GM10847 (cell line): ENCODE results near the gene AKR7A3.
A peak's percentile ranks its signal among the peaks of the same experiment; 100 is the strongest.

Experiments used
- POLR2A ChIP-seq: IDR thresholded peaks from 2 replicates; pipeline ENCODE4 v1.6.1; 2011; ENCODE audit not compliant: insufficient read length; ENCODE audit errors: extremely low read depth

AKR7A3 gene

DNA sequence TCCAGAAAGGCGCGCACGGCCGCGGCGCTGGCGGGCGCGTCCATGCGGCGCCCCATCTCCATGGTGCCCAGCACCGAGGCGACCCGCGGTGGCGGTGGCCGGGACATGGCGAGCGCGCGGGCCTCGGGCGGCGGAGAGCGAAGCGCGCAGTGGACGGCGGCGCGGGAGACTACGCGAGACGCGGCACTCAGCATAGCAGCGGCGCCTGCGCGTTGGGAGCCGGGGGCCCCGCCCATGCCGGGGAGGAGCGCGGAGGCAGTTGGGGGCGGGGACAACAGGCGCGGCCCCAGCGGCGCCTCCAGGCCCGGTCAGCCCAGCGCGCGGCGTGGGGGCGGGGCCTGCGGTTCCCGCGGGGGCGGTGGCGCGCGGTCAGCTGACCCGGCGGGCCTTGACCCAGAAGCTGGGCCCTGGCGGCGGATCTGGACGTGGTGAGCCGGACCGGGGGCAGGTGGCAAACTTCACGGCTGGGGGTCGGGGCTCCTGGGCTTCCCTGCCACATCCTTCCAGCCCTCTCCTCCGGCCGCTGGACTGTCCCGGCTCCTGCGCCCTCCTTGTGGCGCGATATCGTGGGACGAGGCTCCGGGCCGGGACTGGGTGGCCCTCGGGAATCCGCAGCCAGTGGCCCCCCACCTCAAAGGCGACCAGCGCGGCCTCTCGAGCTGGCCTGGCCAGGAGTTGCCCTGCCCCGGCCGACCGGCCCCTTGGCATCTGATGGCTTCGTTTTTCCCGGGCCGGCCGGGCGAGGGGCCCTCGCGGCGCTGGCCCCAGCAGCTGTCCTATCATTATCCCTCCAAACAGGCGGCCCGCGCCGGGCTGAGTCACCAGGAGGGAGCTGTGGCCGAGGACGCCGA lies 23.6 kb upstream of the AKR7A3 start, which contains the start of the genes AKR7A2 and SLC66A1:
AKR7A2 (minus strand) TSS at position 214 of the 851 bp plus-strand sequence; CDS start at position 194, 20 bp downstream.
SLC66A1 (plus strand) TSS at position 396 of the 851 bp plus-strand sequence. CDS start 5,352 bp downstream, outside the sequence.
- peak; percentile 77 for TF ChIP-seq POLR2A

GRCh38 chr1:19311503-19311930 lies 22.9 kb upstream of the AKR7A3 start:
- no peak for TF ChIP-seq POLR2A

GRCh38 chr1:19310720-19311502 lies 22.3 kb upstream of the AKR7A3 start:
- TF ChIP-seq POLR2A: no peak

DNA sequence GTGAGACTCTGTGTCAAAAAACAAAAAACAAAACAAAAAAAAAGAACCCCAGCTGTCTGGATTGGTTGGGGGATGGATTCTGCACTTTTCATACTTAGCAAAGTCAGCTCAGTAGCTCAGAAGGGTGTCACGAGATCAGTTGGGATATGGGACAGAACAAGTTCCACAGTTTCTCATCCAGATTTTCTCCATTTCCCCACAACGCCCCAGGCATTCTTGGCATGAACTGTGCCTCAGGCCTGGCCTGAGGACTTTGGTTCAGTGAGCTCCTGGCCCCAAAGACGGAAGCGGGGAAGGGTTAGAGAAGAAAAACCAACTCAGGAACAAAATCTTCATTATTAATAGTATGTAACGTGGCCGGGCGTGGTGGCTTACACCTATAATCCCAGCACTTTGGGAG lies 21.5 kb upstream of the AKR7A3 start:
- TF ChIP-seq POLR2A: no peak

GRCh38 chr1:19309123-19309813 lies 20.7 kb upstream of the AKR7A3 start:
- no peak for TF ChIP-seq POLR2A

DNA sequence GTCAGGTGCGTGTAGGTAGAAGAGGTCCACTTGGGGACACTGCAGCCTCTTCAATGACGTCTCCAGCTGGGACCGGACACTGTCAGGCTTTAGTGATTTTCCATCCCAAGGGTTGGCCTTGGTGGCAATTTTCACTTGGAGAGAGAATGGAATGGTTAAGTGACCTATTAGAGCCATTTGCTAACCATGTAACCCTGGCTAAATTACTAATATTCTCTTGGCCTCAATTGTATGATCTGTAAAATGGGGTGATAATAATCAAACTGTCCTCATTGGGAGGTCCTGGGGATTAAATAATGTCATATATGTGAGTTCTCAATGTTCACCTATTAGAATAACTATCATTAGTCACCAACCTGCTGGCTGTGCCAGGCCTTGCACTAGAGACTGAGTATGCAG lies 19.9 kb upstream of the AKR7A3 start:
- no peak for TF ChIP-seq POLR2A

GRCh38 chr1:19307794-19308508 lies 19.4 kb upstream of the AKR7A3 start:
- TF ChIP-seq POLR2A: no peak

- TF ChIP-seq POLR2A: no peak
These were observed 18.4 kb upstream of the AKR7A3 start for GRCh38 chr1:19306941-19307340.

GRCh38 chr1:19305880-19306279 lies 17.3 kb upstream of the AKR7A3 start:
- TF ChIP-seq POLR2A: no peak

DNA sequence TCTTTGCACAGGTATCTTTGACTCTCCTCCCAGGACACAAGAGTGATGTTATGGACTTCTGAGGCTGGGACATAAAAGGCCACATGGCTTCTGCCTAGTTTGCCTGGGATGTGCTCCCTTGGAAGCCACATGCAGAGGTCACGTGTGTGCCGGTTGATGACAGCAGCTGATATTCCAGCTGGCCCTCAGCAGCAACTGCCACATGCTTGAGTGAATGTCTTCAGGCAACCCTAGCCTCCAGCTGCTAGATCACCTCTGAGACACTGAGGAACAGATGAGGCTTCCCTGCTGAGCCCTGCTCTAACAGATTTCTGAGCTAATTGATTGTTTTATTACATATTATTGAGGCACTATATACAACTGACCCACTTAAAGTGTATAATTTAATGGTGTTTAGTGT lies 11.6 kb upstream of the AKR7A3 start:
- TF ChIP-seq POLR2A: no peak

GRCh38 chr1:19294638-19295037 lies 6.1 kb upstream of the AKR7A3 start:
- TF ChIP-seq POLR2A: no peak

DNA sequence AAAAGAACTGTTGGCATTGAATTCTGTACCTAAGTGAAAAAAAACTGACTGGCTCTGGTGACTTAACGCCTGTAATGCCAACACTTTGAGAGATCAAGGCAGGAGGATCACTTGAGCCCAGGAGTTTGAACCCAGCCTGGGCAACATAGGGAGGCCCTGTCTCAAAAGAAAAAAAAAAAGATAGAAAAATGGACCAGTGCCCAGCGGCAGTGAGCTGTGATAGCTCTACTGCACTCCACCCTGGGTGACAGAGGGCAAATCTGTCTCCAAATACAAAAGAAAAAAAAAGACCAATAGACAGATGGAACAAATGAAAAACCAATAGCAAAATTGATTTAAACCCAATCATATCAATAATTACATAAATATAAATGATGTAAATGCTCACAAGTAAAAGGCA lies 674 bp upstream of the AKR7A3 start:
- no peak for TF ChIP-seq POLR2A

- TF ChIP-seq POLR2A: no peak
These were observed 959 bp downstream of the AKR7A3 start for GRCh38 chr1:19287436-19288185.

DNA sequence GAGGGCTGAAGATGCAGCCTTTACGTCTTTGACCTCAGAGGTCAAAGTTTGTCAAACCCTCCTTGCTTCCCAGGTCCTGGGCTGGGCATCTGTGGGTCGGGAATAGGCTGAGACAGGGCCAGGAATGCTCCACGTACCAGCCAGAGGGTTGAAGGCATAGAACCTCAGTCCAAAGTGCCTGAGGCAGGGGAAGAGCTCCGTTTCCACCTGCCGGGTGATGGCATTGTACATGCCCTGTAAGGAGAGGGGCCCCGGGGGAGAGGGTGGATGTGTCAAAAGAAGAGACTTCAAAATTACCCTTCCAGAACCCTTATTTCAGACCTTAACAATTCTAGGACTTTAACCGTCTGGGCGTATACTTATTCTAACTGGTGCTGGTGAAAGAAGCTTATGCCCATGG lies 3.7 kb downstream of the AKR7A3 start:
- no peak for TF ChIP-seq POLR2A
